Kidney (tissue), 14 donors: ENCODE measurements around the gene NINL. TPM values are rescaled to one million over a fixed set of nuclear protein-coding genes. Genes with fewer than 3 reads are reported as not detected.
"Not testable (repeated sequence)": the region's sequence is repeated elsewhere in the genome, so short reads cannot be mapped to it uniquely, and the experiment has no call there.

Experiments used
- DNase-seq, 5 donors: peaks; one replicate each; pipeline ENCODE4 v3.0.0-alpha.2; 2013 to 2020
- FAIRE-seq: peaks from 2 replicates; lab custom pipeline; 2012; peaks lifted over from hg19 to GRCh38; lab: Jason Lieb, UNC
- H3K27ac ChIP-seq, 2 donors: one replicate each; pipeline ENCODE4 v1.7.0; 2013; ENCODE audit warnings: low read depth in 2 of 2, low read length in 2 of 2, inconsistent platforms in 1 of 2
- H3K27me3 ChIP-seq: one replicate; pipeline ENCODE4 v1.7.1; 2013; ENCODE audit warnings: low read length, inconsistent platforms; ENCODE audit not compliant: control insufficient read depth, insufficient read depth
- H3K36me3 ChIP-seq, 3 donors: one replicate each; pipeline versions ENCODE4 v1.7.0 to v1.7.1; 2013; ENCODE audit warnings: low read length in 3 of 3, control low read depth in 1 of 3, inconsistent platforms in 1 of 3; ENCODE audit not compliant: insufficient read depth in 3 of 3, control insufficient read depth in 2 of 3
- H3K4me1 ChIP-seq, 3 donors: one replicate each; pipeline versions ENCODE4 v1.7.0 to v1.7.1; 2013; ENCODE audit warnings: low read length in 3 of 3, inconsistent platforms in 1 of 3, low read depth in 1 of 3; ENCODE audit not compliant: control insufficient read depth in 2 of 3, insufficient read depth in 2 of 3
- H3K4me3 ChIP-seq, 3 donors: one replicate each; pipeline versions ENCODE4 v1.7.0 to v1.8.1; 2013; ENCODE audit warnings: low read length in 3 of 3, control low read depth in 1 of 3, inconsistent platforms in 1 of 3
- H3K9ac ChIP-seq, 3 donors: one replicate each; pipeline versions ENCODE4 v1.7.0 to v1.7.1; 2013; ENCODE audit warnings: low read length in 3 of 3, control low read depth in 1 of 3, inconsistent platforms in 1 of 3
- H3K9me3 ChIP-seq, 3 donors: one replicate each; pipeline versions ENCODE4 v1.7.0 to v1.7.1; 2013; ENCODE audit warnings: low read length in 3 of 3, control low read depth in 1 of 3, inconsistent platforms in 1 of 3; ENCODE audit not compliant: control insufficient read depth in 2 of 3, insufficient read depth in 1 of 3
- CTCF ChIP-seq: IDR thresholded peaks from 3 replicates; pipeline ENCODE4 v1.5.1; 2012; ENCODE audit warnings: mild to moderate bottlenecking, moderate library complexity, borderline replicate concordance; ENCODE audit not compliant: insufficient read depth; ENCODE audit errors: extremely low read depth
- intact Hi-C: fragments of 100-400 bp; cut with DNase I; formaldehyde crosslinking; loops from one replicate; pipeline ENCODE4 v1.11.1; 2022
- polyA plus RNA-seq: library from polyadenylated mRNA; stranded (reverse); fragments of 350-450 nt; fragmentation: Illumina TruSeq; extraction: RNeasy Lipid Tissue Mini Kit (QIAGEN cat#74804); gene quantifications from one replicate; pipeline ENCODE4 v1.2.3, GENCODE V29; 2014; ENCODE audit warnings: low read depth, low replicate concordance; ENCODE audit not compliant: insufficient read depth
- total RNA-seq: library from RNA; stranded (reverse); fragmentation: NEBNext Ultra II Directional; extraction: Animal tissue kit (Norgen Biotek cat#: 25700); gene quantifications from one replicate; pipeline ENCODE4 v1.2.1, GENCODE V29; 2021
- donor health status: control.
- donor health status: control.
- donor health status: control.
- donor health status: control.
- donor health status: control.
- donor health status: DM: yes; HTN: yes; CAD: no.
- donor health status: Normal renal cell carcinoma (clear cell type).

NINL gene
- total and polyA plus RNA-seq, 2 donors from 2014 or later: 23.4 to 25.2 TPM

GRCh38 chr20:25605148-25605547 is 19.8 kb upstream of the NINL start:
- no peak overlapping the region for H3K9ac ChIP-seq
- DNase-seq (peak in 1 of 5 donors; percentile 44), FAIRE-seq (no peak)
- H3K36me3 ChIP-seq: no peaks in the 10 kb centered on the region
- H3K4me3 ChIP-seq: no peak overlapping the region
- H3K27ac ChIP-seq: no peak overlapping the region
- intact Hi-C loops: no loop called here
- no peaks in the 10 kb centered on the region for H3K9me3 ChIP-seq
- no peaks in the 10 kb centered on the region for H3K27me3 ChIP-seq
- no peak for TF ChIP-seq CTCF
- peaks cover 0 to 8% (median 0%) of the 10 kb centered on the region in 3 donors for H3K4me1 ChIP-seq

GRCh38 chr20:25604611-25605010 is 19.3 kb upstream of the NINL start:
- peaks cover 0 to 11% (median 0%) of the 10 kb centered on the region in 3 donors for H3K4me1 ChIP-seq
- H3K9me3 ChIP-seq: no peaks in the 10 kb centered on the region
- intact Hi-C loops: no loop called here
- H3K9ac ChIP-seq: no peak overlapping the region
- no peak for DNase-seq
- no peak for TF ChIP-seq CTCF
- H3K27me3 ChIP-seq: no peaks in the 10 kb centered on the region
- no peak overlapping the region for H3K27ac ChIP-seq
- H3K36me3 ChIP-seq: no peaks in the 10 kb centered on the region
- H3K4me3 ChIP-seq: no peak overlapping the region
- no peak for FAIRE-seq

- DNase-seq, H3K4me3 ChIP-seq, FAIRE-seq, intact Hi-C loops, H3K9me3 ChIP-seq, H3K27me3 ChIP-seq, H3K4me1 ChIP-seq, H3K27ac ChIP-seq, H3K9ac ChIP-seq, H3K36me3 ChIP-seq: not testable (repeated sequence)
Measured at GRCh38 chr20:25602914-25603309, 17.6 kb upstream of the NINL start.

GRCh38 chr20:25602191-25602913 is 17.0 kb upstream of the NINL start:
- H3K4me1 ChIP-seq, H3K4me3 ChIP-seq, H3K36me3 ChIP-seq, H3K27me3 ChIP-seq, FAIRE-seq, H3K9me3 ChIP-seq, H3K27ac ChIP-seq, intact Hi-C loops, DNase-seq, H3K9ac ChIP-seq: not testable (repeated sequence)
